Measurements from ENCODE around the gene POU6F2.

DNA sequence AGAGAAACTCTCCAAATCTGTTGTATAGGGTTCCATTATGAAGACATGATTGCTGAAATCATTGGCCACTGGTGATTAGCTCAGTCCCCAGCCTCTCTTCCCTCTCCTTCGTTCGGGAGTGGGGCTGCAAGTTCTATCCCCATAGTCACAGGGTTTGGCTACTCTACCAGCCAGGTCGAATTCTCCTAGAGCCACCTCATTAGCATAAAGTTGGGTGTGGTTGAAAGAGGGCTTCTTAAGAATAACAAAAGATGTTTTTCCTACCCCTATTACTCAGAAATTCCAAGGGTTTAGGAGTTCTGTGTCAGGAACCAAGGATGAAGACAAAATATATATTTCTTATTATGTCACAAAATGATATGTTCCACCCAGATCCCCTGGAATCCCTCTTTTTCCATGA lies 422.3 kb downstream of the POU6F2 start:
- TF ChIP-seq, protein P1, sequence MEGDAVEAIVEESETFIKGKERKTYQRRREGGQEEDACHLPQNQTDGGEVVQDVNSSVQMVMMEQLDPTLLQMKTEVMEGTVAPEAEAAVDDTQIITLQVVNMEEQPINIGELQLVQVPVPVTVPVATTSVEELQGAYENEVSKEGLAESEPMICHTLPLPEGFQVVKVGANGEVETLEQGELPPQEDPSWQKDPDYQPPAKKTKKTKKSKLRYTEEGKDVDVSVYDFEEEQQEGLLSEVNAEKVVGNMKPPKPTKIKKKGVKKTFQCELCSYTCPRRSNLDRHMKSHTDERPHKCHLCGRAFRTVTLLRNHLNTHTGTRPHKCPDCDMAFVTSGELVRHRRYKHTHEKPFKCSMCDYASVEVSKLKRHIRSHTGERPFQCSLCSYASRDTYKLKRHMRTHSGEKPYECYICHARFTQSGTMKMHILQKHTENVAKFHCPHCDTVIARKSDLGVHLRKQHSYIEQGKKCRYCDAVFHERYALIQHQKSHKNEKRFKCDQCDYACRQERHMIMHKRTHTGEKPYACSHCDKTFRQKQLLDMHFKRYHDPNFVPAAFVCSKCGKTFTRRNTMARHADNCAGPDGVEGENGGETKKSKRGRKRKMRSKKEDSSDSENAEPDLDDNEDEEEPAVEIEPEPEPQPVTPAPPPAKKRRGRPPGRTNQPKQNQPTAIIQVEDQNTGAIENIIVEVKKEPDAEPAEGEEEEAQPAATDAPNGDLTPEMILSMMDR (conservative IDR thresholded peaks at IDR 0.05; ENCODE audit: low read depth, low read length): no peak
- TF ChIP-seq EZH2 (IDR thresholded peaks at IDR 0.05; ENCODE audit: borderline replicate concordance, low read depth, low read length, poor library complexity, severe bottlenecking): no peak

All from A673 (cell line).